ENCODE results near the gene MCTP1.
A peak's percentile ranks its signal among the peaks of the same experiment; 100 is the strongest.

MCTP1 gene

GRCh38 chr5:95284572-95285408, at the start of gene MCTP1:
TSS of gene MCTP1 (minus strand) at chr5:95285094.
- DNase-seq = peak; percentile 1

GRCh38 chr5:95332158-95332557, 47.3 kb upstream of the MCTP1 start:
- DNase-seq = no peak

GRCh38 chr5:95331358-95331757, 46.5 kb upstream of the MCTP1 start:
- no peak for DNase-seq

- no peak for DNase-seq
Measured at GRCh38 chr5:95327211-95327610, 42.3 kb upstream of the MCTP1 start.

GRCh38 chr5:95317687-95318086, 32.8 kb upstream of the MCTP1 start:
- DNase-seq = no peak

GRCh38 chr5:95317085-95317484, 32.2 kb upstream of the MCTP1 start:
- DNase-seq = no peak

GRCh38 chr5:95304711-95305110, 19.8 kb upstream of the MCTP1 start:
- DNase-seq = no peak

- no peak for DNase-seq
Measured at GRCh38 chr5:95298651-95299050, 13.8 kb upstream of the MCTP1 start.

- DNase-seq = no peak
Measured at GRCh38 chr5:95296291-95296690, 11.4 kb upstream of the MCTP1 start.

GRCh38 chr5:95285409-95285755, 488 bp upstream of the MCTP1 start:
- no peak for DNase-seq

- no peak for DNase-seq
Measured at GRCh38 chr5:95283761-95284571, 928 bp downstream of the MCTP1 start.

GRCh38 chr5:95283022-95283615, 1.8 kb downstream of the MCTP1 start:
- DNase-seq = no peak

- DNase-seq = no peak
Measured at GRCh38 chr5:95281226-95281625, 3.7 kb downstream of the MCTP1 start.

- DNase-seq = no peak
Measured at GRCh38 chr5:95280401-95281095, 4.3 kb downstream of the MCTP1 start.

- no peak for DNase-seq
Measured at GRCh38 chr5:95274011-95274410, 10.9 kb downstream of the MCTP1 start.

GRCh38 chr5:95272316-95272929, 12.5 kb downstream of the MCTP1 start:
- DNase-seq = no peak

- no peak for DNase-seq
Measured at GRCh38 chr5:95262933-95263660, 21.8 kb downstream of the MCTP1 start.

GRCh38 chr5:95261437-95262175, 23.3 kb downstream of the MCTP1 start:
- no peak for DNase-seq

GRCh38 chr5:95256991-95257390, 27.9 kb downstream of the MCTP1 start:
- DNase-seq = no peak

GRCh38 chr5:95256446-95256845, 28.4 kb downstream of the MCTP1 start:
- DNase-seq = no peak

- no peak for DNase-seq
Measured at GRCh38 chr5:95252801-95253200, 32.1 kb downstream of the MCTP1 start.
